LoVo (cell line): ENCODE measurements around the gene LRPAP1.

Experiments
- DNase-seq: peaks from one replicate; pipeline ENCODE4 v3.0.0-alpha.2; 2016; ENCODE audit warnings: low spot score

Gene LRPAP1

GRCh38 chr4:3500111-3500510 lies 32.1 kb downstream of the LRPAP1 start:
- no peak for DNase-seq

DNA sequence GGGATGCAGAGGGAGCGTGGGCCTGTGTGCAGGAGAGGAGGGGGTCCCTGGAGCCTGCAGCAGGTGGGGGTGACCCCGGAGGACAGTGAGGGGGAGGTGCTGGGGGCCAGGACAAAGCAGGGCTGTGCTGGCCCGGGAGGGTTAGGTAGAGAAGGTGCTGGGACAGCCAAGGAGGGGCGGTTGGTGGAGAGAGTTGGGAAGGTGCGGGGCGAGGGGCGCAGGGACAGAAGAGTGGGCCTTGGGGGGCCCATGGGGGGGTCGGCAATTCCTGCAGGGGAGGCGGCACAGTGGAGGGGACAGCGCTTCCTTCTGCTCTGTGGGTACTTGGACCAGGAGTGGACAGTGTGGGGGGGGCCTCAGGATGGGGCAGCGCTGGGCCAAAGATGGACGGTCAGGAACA lies 32.5 kb downstream of the LRPAP1 start:
- DNase-seq = no peak

DNA sequence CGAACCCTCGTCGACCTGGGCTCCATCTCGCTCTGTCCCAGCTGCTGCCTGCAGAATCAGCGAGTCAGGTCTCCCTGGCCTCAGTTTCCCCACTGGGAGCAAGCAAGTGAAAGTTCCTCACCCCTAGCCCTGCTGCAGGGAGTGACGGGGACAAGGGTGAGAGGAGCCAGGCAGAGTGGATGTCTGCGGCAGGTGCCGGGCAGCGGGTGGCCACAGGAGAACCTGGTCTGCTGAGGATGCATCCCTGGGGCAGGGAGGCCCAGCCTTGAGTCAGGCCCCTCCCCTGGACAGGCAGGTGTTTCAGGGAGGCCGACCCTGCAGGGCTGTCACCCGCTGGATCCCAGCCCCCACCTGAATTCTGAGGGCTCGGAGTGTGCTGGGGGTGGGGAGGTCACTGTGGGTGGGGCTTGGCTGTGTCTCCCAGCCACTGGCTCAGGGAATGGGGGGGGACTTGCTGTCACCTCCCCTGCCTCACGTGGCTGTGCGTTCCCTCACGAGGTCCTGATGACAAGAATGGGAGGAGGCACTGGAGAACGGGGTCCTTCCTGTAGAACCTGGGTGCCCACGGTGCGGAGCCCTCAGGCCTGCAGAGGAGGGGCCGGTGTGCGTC lies 33.2 kb downstream of the LRPAP1 start:
- no peak for DNase-seq

GRCh38 chr4:3498407-3498806 lies 33.8 kb downstream of the LRPAP1 start:
- no peak for DNase-seq

GRCh38 chr4:3497523-3498389 lies 34.5 kb downstream of the LRPAP1 start:
- DNase-seq = no peak

DNA sequence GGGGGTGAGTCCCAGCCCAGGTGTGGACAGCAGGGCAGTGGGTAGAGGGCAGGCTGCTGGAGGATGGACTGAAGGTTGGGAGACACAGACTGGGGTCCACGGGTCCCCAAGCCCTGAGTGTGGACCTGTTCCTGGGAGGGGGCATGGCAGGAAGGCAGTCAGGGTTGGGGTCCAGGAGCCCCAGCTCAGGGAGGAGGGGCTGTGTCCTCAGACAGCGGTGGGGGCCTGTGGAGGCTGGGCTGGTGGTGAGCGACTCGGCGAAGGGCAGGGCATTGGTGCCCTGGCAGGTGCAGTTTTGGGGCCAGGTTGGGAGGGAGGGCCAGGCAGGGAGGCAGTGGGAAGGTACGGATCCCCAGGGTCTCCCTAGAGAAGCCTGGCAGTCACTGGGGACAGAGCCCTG lies 35.1 kb downstream of the LRPAP1 start:
- no peak for DNase-seq

DNA sequence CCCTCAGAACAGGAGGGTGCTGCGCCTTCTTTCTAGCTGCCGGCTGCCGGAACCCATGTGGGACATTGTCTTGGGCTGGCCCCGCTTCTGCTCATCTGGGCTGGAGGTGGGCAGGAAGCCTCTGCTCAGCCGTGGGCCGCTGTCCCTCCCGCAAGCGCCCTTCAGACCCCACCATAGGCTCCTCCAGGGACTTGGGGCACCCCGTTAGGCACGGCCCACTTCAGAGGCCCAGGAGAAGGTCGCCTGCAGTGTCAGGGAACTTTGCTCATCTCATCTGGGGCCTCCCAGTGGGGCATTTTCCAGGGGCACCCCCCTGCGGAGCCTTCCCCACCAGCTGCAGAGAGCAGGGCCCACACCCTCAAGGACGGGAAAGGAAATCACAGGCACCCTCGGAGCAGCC lies 36.2 kb downstream of the LRPAP1 start:
- no peak for DNase-seq

GRCh38 chr4:3495204-3495975 lies 36.8 kb downstream of the LRPAP1 start:
- DNase-seq = no peak

DNA sequence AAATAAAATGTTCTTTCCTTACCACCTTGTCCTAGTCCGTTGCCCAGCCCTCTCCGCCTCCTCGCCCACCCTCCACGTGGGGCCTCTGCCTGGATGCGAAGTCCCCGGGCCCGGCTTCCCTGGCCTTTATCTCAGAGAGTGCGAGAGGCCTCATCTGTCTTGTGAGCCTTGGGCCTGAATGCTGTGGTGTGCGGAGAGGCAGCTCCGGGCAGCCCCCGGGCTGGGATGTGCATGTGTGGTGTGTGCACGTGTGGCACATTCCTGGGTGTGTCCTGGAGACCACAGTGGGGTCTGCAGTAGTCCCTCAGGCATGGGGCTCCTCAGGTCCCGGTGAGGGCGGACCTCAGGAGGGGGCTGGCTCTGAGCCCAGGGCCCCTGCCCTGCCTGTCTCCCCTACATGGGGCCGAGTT lies 37.8 kb downstream of the LRPAP1 start:
- no peak for DNase-seq

GRCh38 chr4:3493720-3494461 lies 38.3 kb downstream of the LRPAP1 start:
- DNase-seq = no peak

DNA sequence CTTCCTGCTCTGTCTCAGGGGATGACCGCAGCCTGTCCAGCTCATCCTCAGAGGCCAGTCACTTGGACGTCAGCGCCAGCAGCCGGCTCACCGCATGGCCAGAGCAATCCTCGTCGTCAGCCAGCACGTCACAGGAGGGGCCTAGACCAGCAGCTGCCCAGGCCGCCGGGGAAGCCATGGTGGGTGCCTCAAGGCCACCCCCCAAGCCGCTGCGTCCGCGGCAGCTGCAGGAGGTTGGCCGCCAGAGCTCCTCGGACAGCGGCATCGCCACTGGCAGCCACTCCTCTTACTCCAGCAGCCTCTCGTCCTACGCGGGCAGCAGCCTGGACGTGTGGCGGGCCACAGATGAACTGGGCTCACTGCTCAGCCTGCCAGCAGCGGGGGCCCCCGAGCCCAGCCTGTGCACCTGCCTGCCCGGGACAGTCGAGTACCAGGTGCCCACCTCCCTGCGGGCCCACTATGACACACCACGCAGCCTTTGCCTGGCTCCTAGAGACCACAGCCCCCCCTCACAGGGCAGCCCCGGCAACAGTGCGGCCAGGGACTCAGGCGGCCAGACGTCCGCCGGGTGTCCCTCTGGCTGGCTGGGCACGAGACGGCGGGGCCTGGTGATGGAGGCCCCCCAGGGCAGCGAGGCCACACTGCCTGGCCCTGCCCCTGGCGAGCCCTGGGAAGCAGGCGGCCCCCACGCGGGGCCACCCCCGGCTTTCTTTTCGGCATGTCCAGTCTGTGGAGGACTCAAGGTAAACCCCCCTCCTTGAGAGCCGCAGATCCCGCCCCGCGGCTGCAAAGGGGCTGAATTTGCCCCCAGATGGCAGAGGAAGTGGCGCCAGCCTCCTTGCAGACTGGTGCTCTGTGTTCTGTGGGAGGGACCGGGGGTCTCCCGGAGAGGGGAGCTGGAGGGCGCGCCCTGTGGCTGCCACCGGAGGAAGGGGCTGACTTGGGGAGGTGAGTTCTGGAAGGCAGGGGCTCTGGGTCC lies 39.2 kb downstream of the LRPAP1 start:
- no peak for DNase-seq

DNA sequence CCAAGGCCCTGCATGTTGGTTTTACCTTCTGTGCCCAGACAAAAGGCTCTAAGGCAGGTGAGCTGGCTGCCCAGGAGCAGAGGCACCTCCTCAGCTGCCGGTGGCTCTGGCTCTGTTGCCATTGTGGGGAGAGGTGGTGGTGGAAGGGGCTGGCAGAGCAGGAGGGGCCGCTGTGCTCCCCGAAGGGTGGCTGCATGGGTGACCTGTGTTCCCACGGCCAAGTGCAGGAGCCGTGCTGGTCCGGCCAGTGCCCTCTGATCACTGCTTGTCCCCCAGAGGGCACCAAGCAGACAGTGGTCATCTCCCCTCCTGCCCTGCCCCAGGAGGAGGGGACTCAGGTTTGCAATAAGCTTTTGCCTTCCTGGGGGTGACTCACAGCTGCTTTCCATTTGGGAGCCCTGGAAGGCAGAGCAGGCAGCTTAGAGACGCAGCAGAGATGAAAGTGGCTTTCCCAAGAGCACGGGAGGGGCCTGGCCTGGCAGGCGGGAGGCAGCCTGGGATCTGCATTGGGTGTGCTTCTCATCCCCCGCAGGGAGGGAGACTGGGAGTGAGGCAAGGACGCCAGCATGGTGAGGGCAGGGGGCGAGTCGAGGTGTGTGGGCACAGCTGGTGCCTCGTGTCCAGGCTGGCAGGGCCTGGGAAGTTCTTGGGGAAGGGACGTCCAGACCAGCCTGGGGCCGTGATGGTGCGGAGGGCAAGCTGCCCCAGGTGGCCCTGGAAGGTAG lies 40.4 kb downstream of the LRPAP1 start:
- no peak for DNase-seq

GRCh38 chr4:3489451-3489962 lies 42.7 kb downstream of the LRPAP1 start:
- DNase-seq = no peak

DNA sequence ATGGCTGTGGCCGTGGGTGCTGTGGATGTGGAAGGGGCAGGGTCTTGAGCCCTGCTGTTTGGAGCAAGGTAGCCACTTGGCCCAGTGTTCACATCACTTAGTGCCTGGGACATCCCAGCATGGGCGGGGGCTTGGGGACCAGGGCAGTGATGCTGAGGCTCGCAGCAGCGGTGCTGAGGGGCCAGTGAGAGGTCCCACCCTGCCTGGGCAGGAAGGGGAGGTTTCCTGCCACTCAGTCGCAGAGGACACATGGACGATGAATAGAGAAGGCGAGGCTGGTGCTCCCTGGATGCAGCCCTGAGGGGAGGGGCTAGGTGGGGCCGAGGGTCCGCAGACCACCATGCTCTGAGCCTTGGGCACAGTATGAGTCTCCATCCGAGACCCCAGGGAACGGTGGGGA lies 43.4 kb downstream of the LRPAP1 start:
- no peak for DNase-seq

- no peak for DNase-seq
These were observed 44.4 kb downstream of the LRPAP1 start for GRCh38 chr4:3487861-3488260.

GRCh38 chr4:3486541-3487540 lies 45.4 kb downstream of the LRPAP1 start:
- DNase-seq = no peak

DNA sequence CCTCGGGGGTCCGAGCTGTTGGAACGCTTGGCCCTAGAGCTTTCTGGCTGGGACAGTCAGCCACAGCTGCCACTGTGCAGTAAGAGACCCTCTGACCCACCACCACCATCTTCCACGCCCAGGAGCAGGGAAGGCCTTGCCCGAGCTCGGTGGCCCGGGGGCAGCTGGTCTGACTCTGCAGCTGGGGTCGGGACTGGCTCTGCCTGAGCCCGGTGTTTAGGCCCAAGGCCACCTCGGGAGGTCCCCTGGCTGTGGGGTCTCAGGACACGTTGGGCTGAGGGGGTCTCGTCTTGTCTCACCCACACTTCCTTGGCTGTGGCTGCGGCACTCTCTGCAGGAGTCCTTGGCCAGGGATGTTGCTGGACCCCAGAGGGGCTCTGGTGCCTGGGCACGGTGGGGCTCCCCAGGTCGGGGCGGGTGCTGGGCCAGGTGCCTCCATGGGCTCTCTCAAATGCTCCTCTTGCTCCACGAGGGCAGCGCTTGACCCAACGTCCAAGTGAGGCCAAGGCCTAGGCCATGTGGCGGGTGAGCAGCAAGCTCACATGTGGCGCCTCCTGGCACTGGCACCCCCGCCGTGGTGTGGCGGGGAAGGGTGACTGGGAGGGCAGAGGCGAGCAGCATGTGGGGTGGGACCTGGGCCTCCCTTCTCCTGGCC lies 46.2 kb downstream of the LRPAP1 start:
- DNase-seq = no peak
